ENCODE measurements around the gene FOXO6. TPM values are rescaled to one million over a fixed set of nuclear protein-coding genes. Genes with fewer than 3 reads are reported as not detected.

The FOXO6 gene
- total and polyA plus RNA-seq, 7 donors: 0.42 to 8.6 (median 0.88) TPM

DNA sequence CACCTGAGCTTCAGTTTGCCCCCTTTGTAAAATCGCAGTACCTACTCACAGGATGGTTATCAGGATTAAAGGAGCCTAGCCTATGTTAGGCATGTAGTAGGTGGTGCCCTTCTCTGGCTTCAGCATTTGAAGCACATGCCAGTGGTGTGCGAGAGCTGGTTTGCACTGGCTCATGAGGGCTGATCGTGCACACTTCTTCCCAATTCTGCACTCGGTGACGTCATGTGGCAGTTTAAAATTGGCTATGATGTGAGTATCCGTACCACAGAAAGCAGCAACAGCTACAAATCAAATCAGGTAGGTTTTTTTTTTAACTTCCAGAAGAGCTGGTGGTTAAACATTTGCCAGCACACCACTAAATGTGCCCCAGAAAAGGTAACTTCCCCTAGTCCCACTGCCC lies 13.5 kb downstream of the FOXO6 start:
- ATAC-seq (no peak), DNase-seq (no peak)
- TF ChIP-seq, protein P1, sequence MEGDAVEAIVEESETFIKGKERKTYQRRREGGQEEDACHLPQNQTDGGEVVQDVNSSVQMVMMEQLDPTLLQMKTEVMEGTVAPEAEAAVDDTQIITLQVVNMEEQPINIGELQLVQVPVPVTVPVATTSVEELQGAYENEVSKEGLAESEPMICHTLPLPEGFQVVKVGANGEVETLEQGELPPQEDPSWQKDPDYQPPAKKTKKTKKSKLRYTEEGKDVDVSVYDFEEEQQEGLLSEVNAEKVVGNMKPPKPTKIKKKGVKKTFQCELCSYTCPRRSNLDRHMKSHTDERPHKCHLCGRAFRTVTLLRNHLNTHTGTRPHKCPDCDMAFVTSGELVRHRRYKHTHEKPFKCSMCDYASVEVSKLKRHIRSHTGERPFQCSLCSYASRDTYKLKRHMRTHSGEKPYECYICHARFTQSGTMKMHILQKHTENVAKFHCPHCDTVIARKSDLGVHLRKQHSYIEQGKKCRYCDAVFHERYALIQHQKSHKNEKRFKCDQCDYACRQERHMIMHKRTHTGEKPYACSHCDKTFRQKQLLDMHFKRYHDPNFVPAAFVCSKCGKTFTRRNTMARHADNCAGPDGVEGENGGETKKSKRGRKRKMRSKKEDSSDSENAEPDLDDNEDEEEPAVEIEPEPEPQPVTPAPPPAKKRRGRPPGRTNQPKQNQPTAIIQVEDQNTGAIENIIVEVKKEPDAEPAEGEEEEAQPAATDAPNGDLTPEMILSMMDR (IDR thresholded peaks at IDR 0.05): no peak
- peaks cover 36% of the 10 kb centered on the region for H3K4me1 ChIP-seq
- no peak overlapping the region for H3K27ac ChIP-seq
- H3K27me3 ChIP-seq (ENCODE audit: insufficient read depth in 3 of 3, low read length in 2 of 3): no peaks in the 10 kb centered on the region
- H3K4me3 ChIP-seq: no peak overlapping the region
- no peaks in the 10 kb centered on the region for H3K36me3 ChIP-seq (ENCODE audit: insufficient read depth in 1 of 2, low read depth in 1 of 2)
- 61 to 74% (median 65%) methylated on average over 6 of the region's 6 CpGs for WGBS, 3 donors
- H3K9me3 ChIP-seq: no peaks in the 10 kb centered on the region
- intact Hi-C loops (cut with DNase I): no loop called here

DNA sequence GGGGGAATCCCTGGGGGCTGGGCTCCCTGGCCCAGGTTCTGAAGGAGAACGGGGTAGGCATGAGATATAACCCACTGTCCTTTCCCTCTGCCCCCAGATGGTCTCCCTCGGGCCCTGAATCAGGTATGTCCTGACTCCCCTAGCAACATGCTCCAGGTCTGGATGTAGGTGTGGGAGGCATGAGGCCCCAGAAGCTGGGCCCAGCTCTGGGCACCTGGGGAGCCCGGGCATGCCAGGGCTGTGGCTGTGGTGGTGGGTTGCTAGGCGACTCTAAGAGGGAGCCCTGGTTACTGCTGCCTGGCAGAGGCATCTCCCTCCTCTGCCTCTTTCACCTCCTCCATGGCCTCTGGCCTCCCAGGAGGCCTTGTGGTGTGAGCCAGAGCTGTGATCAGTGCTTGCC lies 16.2 kb downstream of the FOXO6 start:
- no peak for DNase-seq
- intact Hi-C loops (cut with DNase I): no loop called here
- no peaks in the 10 kb centered on the region for H3K27me3 ChIP-seq (ENCODE audit: insufficient read depth in 3 of 3, low read length in 2 of 3)
- no peak overlapping the region for H3K27ac ChIP-seq
- ATAC-seq: no peak
- no peaks in the 10 kb centered on the region for H3K9me3 ChIP-seq
- peaks cover 27% of the 10 kb centered on the region for H3K4me1 ChIP-seq
- no peak overlapping the region for H3K4me3 ChIP-seq
- H3K36me3 ChIP-seq (ENCODE audit: insufficient read depth in 1 of 2, low read depth in 1 of 2): no peaks in the 10 kb centered on the region
- WGBS, 3 donors: 78 to 79% (median 78%) methylated on average over 4 of the region's 4 CpGs
- TF ChIP-seq, protein P1 (IDR thresholded peaks at IDR 0.05): no peak

DNA sequence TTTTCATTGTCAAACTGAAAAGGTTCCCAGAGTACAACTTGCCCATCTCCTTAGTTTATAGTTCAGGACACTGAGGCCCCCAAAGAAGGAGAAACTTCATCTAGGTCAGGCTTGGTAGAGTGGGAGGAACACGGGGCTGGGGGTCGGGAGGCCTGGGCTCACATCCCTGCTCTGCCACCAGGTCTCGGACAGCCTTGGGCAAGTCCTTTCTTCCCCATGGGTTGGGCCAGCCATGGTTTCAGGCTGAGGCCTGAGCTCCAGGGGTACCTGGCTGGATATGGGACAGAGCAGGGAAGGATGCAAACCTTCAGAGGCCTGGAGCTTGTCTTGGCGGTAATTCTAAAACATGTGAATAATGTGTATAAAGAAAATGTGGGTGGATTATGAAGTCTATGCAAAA lies 17.0 kb downstream of the FOXO6 start:
- Histone ChIP-seq H3K4me3 (no peak overlapping the region), H3K27ac (no peak overlapping the region), H3K27me3 (ENCODE audit: insufficient read depth in 3 of 3, low read length in 2 of 3) (no peaks in the 10 kb centered on the region), H3K36me3 (ENCODE audit: insufficient read depth in 1 of 2, low read depth in 1 of 2) (no peaks in the 10 kb centered on the region), H3K4me1 (peaks cover 19% of the 10 kb centered on the region), H3K9me3 (no peaks in the 10 kb centered on the region)
- TF ChIP-seq, protein P1 (IDR thresholded peaks at IDR 0.05): no peak
- intact Hi-C loops (cut with DNase I): no loop called here
- WGBS, 3 donors: 82 to 89% (median 83%) methylated on average over 4 of the region's 4 CpGs
- ATAC-seq: no peak
- DNase-seq: no peak

DNA sequence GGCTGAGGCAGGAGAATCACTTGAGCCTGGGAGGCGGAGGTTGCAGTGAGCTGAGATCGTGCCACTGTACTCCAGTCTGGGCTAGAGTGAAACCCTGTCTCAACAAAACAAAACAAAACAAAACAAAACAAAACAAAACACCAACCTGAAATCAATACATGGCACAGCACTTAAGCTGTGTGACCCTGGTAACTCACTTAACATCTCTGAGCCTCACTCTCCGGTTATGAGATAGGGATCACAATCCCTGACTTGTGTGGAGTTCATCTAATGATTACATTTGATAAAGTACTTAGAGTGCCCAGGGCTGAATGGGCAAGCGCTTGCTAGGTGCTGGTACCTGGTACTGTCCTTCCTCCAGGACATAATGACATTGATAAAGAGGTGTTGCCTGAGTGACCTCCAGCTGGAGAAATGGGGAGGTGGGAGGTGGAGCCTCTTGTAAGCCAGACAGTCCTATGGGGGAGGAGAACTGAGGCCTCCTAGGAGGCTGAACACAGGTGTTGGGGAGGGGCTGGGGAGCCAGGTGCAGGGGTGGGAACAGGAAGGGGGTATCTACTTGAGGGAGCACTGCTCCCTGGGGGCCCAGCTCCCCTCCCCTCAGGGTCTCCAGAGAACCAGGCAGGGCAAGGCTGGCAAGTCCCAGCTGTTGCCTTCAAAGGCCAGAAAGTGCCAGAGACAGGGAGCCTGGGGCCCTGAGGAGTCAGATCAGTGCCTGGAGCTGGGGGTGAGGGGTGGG lies 17.9 kb downstream of the FOXO6 start:
- Histone ChIP-seq H3K4me1 (peaks cover 19% of the 10 kb centered on the region), H3K27me3 (ENCODE audit: insufficient read depth in 3 of 3, low read length in 2 of 3) (peaks cover 0 to 2% (median 0%) of the 10 kb centered on the region in 3 donors), H3K27ac (peak overlapping the region; percentile 49), H3K36me3 (ENCODE audit: insufficient read depth in 1 of 2, low read depth in 1 of 2) (no peaks in the 10 kb centered on the region), H3K9me3 (no peaks in the 10 kb centered on the region), H3K4me3 (no peak overlapping the region)
- intact Hi-C loops (cut with DNase I): no loop called here
- peak in 1 of 4 donors; percentile 15 for ATAC-seq
- TF ChIP-seq, protein P1 (IDR thresholded peaks at IDR 0.05): no peak
- 90 to 94% (median 92%) methylated on average over 4 of the region's 4 CpGs for WGBS, 3 donors
- DNase-seq: no peak

DNA sequence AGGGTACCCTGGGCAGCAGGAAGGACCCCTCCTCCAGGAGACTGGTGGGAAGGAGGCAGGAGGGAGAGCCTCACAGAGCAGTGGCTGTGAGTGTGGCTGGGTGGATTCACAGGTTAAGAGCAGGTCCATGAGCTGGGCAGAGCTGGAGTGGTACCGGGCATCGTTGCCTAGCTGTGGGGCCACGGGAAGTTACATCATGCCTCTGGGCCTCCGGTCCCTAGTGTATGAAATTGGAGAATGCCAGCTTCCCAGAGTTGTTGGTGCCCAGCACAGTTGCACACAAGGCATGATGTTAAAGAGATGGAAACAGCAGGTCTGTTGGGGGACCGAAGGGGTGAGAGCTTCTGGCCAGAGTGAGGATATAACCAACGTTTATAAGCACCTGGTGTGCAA lies 18.5 kb downstream of the FOXO6 start:
- WGBS, 3 donors: 19 to 41% (median 27%) methylated on average over 6 of the region's 6 CpGs
- TF ChIP-seq, protein P1 (IDR thresholded peaks at IDR 0.05): no peak
- intact Hi-C loops (cut with DNase I): no loop called here
- no peaks in the 10 kb centered on the region for H3K36me3 ChIP-seq (ENCODE audit: insufficient read depth in 1 of 2, low read depth in 1 of 2)
- no peaks in the 10 kb centered on the region for H3K9me3 ChIP-seq
- ATAC-seq (peak; percentile 36 to 84 (median 72)), DNase-seq (no peak)
- H3K27ac ChIP-seq: peak overlapping the region; percentile 49
- no peak overlapping the region for H3K4me3 ChIP-seq
- H3K27me3 ChIP-seq (ENCODE audit: insufficient read depth in 3 of 3, low read length in 2 of 3): peaks cover 0 to 4% (median 0%) of the 10 kb centered on the region in 3 donors
- peaks cover 19% of the 10 kb centered on the region for H3K4me1 ChIP-seq
